Fibroblast of peridontal ligament (primary cell): Measurements from ENCODE around the gene LPIN2.

ENCODE experiments used
- DNase-seq: peaks from one replicate; pipeline ENCODE4 v3.0.0-alpha.2; 2010; ENCODE audit errors: extremely low read depth

LPIN2 gene

DNA sequence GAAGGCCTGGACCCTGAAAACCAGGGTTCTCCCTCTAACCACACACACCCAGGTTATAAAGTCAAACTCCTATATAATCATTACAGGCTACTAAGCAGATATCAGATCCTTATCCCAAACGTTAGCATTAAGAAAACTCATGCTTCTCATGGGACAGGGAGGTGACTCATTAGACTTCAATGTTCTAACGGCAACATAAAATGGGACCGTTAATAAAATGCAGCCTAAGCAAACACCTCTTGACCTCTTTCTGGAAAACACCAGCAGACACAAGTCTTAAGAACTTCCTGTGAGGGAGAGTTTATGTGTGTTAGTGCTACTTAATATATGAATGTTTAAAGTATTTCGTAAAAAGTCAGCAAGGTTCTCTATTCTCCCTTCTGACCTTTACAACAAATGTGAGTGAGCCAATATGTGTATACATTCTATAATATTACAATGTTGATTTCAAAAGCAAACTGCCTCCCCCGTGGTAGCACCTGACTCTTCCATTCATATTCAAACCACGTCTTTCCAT is 31.7 kb downstream of the LPIN2 start:
- DNase-seq: peak; percentile 38

DNA sequence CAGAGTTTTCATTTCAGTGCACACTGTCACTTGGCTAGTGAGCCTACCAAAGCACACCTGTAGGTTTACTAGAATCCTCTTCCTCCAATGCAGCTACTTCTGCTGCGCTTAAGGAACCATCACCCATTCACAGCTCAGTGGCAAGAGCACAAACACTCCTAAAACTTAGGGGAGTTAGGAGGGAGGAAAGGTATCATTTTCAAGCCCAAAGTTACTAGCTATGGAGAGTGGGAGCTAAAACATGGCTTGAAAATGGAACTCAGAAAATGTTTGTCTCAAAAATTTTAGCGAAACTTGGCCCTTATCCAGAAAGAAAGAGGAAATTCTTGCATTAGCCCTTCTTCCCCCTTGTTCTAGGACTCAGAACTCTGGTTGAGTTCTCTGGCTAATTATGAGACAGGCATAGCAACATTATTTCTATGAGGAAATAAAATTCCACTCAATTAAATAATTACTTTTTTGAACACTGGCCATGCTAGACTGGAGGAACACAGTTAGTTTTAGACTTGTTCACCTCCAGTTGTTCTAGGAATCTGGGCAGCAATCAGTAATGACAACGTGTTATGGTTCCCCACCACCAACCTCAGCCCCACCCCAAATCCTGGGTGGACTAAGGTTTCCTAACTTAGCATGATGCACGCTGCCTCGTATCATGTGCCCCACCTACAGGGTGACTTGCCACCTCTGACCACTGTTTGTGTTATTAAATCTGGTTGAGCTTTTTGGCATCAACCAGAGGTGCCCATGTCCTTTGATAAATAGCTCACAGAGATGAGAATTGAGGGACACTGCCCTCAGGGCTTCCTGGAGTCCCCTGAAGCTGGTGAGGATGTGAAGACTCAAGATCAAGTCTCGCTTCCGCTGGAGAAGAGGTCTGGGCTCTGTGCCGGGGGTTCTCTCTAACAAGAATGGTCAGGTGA is 32.8 kb downstream of the LPIN2 start:
- peak; percentile 38 for DNase-seq

DNA sequence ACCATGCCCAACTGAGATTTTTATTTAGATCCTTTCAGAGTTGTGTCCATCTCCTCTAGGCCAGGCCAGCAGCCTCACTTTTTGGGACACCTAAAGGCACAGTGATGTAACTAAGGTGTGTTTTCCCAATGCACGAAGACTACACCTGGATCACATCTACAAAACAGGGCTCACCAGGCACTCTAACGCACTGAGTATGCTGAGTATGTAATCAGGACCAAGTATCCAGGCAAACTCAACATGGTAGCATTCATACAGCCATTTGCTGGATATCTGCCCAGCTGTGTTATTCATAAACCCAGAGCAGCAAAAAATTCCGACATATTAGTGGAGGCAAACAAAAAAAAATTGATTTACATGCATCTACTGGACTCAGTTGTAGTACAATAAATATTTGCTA is 33.8 kb downstream of the LPIN2 start:
- DNase-seq: peak; percentile 56

DNA sequence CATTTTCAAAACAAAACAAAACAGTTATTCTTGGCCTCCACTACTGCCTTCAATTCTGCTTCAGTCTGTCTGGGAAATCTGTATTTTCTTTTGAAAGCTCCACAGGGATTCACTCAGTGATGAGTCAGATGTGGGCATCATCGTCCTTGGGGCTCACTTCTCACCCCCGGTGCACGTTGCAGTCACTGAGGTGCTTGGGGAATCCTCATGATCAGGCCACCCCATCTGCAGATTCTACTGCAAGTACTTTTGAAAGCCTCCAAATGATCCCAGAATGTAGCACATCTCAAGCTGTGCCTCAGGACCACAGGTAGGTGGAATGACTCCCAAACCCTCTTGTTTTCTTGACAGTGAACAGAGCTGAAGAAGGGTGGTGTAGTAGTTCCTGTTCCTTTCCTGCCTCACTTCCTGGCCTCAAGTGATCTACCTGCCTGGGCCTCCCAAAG is 34.3 kb downstream of the LPIN2 start:
- DNase-seq: peak; percentile 79

DNA sequence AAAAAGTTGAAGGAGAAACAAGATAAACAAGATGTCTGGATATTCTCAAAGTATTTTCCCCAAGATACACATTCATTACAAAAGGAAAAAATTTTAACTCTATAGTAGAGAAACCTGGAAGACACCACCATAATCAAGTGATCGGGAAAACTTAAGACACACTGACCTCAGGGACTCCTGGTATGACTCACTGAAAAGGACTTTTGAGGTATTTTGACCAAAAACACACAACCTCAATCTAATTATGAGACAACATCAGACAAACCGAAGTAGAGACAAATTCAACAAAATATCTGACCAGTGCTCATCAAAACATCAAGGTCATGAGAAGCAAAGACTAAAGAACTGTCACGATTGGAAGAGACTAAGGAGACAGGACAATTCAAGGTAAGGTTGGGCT is 34.7 kb downstream of the LPIN2 start:
- no peak for DNase-seq

DNA sequence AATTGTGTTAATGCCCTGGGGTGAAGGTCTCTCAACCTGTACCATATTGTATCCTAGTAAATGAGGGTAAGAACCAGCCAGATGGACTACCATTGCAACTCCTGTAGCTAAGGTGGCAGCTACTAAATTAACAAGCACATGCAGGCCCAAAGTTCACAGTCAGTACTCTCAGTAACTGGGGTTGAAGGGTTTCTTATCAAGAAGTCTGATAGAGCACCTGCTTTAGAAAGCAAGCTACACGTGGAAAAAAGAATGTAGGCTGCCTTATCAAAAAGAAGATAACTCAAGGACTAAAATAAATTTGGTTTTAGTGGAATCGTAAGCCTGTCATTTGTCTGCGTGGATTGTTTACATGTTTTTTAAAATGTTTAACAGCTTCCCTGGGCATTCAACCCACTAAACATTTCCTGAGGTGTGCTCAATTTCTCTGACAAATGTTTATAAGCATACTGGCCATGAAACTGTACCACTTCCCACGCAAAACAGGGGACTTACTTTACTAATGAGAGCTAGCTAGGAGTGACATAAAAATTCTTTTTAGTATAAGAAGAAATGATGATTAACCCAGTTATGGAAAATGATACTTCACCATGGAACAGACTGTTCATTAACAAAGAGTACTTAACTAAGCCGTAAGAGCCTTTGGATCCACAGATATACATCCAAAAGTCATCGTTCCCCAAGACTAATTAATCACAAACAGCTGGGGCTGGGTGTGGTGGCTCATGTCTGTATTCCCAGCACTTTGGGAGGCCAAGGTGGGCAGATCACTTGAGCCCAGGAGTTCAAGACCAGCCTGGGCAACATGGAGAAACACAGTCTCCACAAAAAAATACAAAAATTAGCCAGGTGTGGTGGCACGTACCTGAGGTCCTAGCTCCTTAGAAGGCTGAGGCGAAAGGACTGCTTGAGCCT is 36.5 kb downstream of the LPIN2 start:
- no peak for DNase-seq

DNA sequence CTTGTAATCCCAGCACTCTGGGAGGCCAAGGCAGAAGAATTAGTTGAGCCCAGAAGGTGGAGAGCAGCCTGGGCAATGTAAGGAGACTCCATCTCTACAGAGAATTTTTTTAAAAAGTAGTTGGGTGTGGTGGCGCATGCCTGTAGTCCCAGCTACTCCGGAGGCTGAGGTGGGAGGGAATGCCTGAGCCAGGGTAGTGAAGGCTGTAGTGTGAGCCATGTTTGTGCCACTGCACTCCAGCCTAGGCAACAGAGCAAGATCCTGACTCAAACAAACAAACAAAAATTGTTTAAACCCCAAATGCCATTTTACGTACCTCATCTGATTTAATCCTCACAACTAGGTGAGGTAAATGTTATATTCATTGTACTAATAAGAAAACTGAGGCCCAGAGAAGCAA is 38.2 kb downstream of the LPIN2 start:
- no peak for DNase-seq

DNA sequence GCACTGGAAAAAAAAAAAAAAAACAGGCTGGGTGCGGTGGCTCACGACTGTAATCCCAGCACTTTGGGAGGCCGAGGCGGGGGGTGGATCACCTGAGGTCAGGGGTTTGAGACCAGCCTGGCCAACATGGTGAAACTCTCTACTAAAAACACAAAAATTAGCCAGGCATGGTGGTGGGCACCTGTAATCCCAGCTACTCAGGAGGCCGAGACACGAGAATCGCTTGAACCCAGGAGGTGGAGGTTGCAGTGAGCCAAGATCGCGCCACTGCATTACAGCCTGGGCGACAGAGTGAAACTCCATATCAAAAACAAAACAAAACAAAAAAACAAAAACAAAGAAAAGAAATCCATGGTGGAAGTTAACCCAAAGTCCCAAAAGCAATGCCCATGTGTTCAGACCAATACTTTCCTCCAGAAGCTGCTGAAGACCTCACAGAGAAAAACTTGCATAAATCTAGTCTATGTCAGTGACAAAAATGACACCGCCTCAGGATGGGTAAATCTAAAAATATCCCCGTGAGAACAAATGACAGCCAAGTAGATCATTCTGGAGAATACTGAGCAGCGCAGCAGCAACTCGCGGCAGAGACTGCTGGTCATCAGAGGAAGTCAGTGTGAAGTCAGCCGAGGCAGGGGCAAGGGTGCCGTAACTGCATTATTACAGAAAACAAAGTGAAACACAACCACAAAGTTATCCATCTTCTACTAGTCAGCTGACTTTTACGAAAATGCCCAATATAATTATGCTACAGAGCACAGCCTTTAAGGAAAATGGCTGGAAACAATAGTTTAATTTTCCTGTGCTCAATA is 41.0 kb downstream of the LPIN2 start:
- peak; percentile 64 for DNase-seq

DNA sequence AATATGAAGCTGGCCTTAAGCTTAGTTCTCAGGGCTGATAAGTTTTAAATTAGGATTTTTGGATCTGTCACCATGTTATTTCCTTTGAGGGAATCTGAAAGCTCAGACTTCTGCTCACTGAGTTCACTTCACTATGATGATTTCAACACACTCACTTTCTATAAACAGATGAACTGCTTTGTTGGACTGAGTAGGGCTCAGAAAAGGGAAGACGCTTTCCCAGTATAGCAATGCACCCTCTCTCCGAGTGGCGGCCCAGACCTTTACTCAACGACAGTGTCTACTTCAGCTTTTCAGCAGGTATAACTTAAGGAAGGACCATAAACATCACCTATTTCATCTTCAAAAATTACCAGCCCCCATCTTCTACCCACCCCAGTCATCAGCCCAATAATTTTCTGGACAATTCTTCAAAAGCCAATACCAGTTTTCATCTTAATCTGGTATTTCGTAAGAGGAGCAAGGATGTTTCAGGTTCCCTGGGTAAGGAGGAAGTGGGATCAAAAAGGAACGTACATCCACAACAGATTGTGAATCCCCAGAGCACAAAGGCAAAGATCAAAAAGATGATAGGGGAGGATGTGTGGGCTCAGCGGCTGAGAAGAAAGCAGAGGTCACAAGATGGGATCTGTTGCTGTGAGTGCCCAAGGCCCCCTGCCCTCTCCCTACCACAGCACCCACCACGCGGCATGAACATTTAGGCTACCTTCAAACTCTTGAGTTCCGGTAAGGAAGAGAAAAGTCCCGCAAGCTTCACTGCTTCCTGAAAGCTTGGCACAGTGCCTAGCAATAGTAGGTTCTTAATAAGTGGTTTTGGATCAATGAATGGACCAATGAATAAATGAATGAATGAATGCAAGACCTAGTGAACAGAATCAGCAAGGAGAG is 41.9 kb downstream of the LPIN2 start:
- DNase-seq: no peak

DNA sequence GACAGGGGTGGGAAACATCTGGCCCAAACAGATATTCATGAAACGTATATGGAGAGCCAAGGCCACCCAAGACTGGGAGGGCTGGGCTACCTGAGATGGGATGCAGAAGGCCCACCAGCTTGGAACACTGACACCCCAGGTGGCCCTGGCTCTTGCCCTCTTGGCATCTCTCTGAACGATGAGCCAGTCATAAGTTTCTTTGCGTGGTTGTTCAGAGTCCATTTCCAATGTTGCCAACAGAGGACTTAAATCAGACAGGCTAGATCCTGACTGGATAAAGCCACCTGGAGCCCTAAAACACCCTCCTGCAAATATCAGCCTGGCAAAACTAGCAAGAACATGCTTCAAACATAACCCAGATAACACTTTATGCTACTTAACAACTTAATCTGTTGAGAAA is 42.6 kb downstream of the LPIN2 start:
- no peak for DNase-seq

DNA sequence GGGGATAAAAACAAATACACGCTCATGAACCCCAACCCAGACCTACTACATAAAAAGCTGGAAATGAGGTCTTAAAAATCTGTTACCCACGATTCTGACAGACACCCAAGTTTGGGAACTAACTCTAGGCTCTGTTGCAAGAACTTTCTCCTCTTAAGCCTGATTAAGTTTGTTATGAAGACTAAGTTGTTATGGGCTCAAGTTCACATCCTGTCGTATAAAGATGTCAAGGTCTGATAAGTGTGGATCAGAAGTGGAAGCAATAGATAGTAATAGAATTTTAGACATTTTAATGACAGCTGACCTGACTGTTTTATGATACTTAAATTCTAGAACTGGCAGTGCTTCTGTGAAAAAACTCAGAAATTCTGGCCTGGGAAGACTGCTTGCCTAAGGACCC is 43.2 kb downstream of the LPIN2 start:
- DNase-seq: no peak

DNA sequence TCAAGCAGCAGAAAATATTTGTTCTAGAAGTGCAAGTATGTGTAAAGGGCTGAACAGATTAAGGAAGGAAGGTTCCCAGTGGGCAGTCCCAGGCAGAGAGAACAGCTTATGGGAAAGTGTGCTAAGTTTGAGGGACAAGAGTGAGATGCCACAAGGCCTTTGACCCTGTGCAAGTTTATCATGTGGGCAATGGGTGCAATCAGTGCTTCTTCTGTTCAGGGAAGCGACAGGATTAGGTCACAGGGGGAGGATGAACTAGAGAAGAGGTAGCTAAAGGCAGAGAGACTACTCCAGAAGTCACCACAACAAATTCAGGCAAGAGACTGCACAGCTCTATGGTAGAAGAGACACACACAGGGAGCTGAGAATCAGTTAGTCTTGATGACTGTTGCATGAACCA is 44.3 kb downstream of the LPIN2 start:
- DNase-seq: no peak

DNA sequence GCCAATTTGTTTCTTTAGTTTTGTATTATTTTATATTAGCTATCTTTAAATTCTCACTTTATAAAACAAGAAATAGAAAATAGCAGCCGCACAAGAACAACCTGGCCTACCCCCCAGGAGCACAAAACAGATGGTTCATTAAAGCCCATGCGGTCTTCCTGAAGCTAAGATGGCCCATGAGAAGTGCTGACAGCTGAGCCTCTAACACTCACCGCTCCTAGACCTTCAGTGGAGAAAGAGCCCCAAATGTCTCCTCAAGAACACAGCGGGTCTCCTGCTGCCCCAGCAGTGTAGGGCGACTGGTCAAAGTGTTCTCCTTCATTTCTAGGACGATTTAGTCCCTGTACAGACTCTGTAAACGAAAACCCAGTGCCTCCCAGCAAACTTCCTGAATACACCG is 45.1 kb downstream of the LPIN2 start:
- no peak for DNase-seq

DNA sequence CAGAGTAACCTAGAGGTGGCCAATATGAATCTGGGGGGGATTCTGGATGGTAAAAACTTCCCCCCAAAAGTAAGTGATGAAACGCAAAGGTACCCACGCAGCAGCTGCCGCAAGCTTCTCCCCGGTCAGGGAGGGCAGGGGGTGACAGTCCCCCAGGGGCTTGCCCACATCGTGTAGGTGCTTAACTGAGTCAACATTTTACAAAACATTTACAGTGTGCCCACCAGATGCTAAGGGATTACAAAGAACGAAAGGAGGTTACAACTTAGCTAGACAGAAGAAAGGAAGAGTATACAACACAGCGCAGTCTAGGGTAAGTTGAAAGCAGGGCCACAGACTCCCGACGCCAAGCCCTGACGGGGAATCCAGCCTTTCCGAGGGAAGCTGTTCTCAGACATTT is 45.6 kb downstream of the LPIN2 start:
- DNase-seq: no peak

DNA sequence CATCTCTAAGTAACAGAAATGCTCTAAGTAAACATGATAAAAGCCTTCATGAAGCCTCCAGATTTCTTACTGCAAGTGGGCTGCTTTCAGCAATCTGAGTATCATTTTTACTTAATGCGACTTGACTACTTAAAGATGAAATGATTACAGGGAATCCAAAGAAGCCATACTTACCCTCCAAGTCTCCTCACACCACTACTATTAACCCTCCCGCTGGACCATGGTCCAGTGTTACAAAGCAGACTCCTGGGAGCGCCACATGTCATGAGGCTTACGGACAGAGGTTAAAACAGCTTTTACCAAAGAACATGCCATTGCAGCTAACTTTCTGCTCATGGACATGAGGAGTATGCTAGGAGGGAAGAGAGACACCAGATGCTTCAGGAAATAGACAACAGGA is 46.4 kb downstream of the LPIN2 start:
- DNase-seq: no peak

DNA sequence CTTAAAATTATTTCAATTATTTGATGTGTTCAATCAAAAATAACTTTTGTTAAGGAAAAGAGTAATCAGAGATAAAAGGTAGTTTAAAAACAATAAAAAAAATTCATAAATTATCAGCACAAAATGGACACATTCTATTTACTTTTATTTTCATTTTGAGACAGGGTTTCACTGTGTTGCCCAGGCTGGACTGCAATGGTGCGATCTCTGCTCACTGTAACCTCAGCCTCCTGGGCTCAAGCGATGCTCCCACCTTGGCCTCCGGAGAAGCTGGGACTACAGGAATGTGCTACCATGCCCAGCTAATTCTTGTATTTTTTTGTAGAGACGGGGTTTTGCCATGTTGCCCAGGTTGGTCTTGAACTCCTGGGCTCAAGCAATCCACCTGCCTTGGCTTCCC is 47.1 kb downstream of the LPIN2 start:
- DNase-seq: no peak

DNA sequence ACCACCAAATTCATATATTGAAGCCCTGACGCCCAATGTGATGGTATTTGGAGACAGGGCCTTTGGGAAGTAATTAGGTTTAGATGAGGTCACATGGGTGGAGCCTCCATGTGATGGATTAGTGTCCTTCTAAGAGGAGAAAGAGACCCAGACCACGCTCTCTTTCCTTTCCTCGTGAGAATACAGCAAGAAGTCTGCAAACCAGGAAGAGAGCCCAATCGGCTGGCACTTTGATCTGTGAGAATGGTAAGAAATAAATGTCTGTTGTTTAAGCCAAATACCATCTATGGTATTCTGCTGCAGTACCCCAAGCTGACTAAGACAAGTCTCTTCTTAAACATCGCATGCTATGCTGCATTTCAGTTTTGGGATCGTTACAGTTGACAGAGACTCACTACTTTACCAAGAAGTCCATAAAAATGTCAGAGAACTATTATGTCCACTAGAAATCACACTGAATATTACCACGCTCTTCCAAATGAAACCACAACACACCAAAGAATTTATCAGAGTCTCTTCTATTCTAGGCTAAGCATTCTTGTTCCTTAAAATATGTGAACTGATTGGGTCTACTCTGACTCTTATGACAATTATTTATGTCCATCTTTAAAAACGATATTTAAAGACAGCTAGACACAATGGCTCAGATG is 48.5 kb downstream of the LPIN2 start:
- DNase-seq: no peak
